ENCODE measurements around the gene GAST. TPM values are rescaled to one million over a fixed set of nuclear protein-coding genes. Genes with fewer than 3 reads are reported as not detected.
A peak's percentile ranks its signal among the peaks of the same experiment; 100 is the strongest.

Gene GAST
- total and polyA plus RNA-seq, 2 of the 13 experiments (the other 11 are each of a cell fraction or from before 2014, with no cell fraction given) = 0.32 to 0.42 TPM

DNA sequence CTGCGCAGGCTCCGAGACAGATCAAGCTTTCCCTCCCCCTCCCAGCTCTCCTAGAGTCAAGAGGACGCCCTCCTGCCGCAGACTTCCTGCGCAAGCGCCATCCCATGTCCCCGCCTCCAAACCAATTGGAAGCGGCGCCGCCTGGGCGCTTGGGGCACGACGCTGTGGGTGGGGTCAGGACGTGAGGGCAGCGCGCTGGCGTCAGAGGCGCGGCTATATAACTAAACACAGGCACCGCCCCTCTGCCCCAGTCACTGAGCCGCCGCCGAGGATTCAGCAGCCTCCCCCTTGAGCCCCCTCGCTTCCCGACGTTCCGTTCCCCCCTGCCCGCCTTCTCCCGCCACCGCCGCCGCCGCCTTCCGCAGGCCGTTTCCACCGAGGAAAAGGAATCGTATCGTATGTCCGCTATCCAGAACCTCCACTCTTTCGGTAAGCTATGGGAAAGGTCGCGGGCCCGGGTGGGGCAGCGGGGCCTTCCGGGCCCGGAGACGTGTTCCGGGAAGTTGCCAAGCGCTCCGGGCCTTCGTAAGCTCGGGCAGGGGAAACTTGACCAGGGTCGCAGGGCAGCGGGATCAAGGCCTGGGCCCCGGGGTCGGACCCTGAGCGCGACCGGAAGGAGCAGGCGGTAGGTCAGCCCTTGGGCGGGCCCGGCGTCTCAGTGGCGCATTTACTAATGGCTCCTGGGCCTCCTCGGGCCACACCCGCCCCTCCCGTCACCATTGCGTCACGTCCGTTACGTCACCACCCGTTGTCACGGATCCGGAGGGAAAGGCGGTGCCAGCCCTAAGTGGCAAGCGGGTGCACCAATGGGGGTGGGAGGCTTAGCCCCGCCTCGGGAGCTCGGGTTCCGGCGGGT lies 23.3 kb upstream of the GAST start, which contains the start of gene EIF1 (continued):
- TF ChIP-seq ZFP36L2 (CRISPR knock-in tag; IDR thresholded peaks at IDR 0.05) = 0 out of 2 replicates have a peak, but pooled peaks have one; percentile 18
- peak; percentile 29; the same call in 1 of the 2 replicates for TF ChIP-seq EEA1 (CRISPR knock-in tag; IDR thresholded peaks at IDR 0.05; ENCODE audit: borderline replicate concordance)
- TF ChIP-seq, protein P1, sequence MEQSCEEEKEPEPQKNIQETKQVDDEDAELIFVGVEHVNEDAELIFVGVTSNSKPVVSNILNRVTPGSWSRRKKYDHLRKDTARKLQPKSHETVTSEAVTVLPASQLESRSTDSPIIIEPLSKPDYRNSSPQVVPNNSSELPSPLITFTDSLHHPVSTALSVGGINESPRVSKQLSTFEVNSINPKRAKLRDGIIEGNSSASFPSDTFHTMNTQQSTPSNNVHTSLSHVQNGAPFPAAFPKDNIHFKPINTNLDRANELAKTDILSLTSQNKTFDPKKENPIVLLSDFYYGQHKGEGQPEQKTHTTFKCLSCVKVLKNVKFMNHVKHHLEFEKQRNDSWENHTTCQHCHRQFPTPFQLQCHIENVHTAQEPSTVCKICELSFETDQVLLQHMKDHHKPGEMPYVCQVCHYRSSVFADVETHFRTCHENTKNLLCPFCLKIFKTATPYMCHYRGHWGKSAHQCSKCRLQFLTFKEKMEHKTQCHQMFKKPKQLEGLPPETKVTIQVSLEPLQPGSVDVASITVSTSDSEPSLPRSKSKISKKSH (CRISPR knock-in tag; IDR thresholded peaks at IDR 0.05; ENCODE audit: borderline replicate concordance) = peak; percentile 98
- TF ChIP-seq AGO2 (optimal IDR thresholded peaks at IDR 0.05; ENCODE audit: low read depth, low read length) = peak; percentile 100
- TF ChIP-seq ARNTL (CRISPR knock-in tag; IDR thresholded peaks at IDR 0.05) = peak; percentile 78
- TF ChIP-seq PHF20 (CRISPR knock-in tag; IDR thresholded peaks at IDR 0.05) = peak; percentile 84
- peak; percentile 99 for TF ChIP-seq ZNF788 (CRISPR knock-in tag; IDR thresholded peaks at IDR 0.05; ENCODE audit: borderline replicate concordance)
- peak; percentile 97 for TF ChIP-seq ZNF761 (CRISPR knock-in tag; conservative IDR thresholded peaks at IDR 0.05)
- peak; percentile 56; the same call in 1 of the 2 replicates for TF ChIP-seq TGIF2 (CRISPR knock-in tag; IDR thresholded peaks at IDR 0.05)
- peak; percentile 59; the same call in 1 of the 2 replicates for TF ChIP-seq ZNF614 (CRISPR knock-in tag; IDR thresholded peaks at IDR 0.05; ENCODE audit: borderline replicate concordance)
- no peak for TF ChIP-seq CHD4 (IDR thresholded peaks at IDR 0.05; ENCODE audit: borderline replicate concordance, low read length)
- peak; percentile 50; the same call in 1 of the 2 replicates for TF ChIP-seq ZNF777 (CRISPR knock-in tag; IDR thresholded peaks at IDR 0.05)
- peak; percentile 91 for TF ChIP-seq ZNF337 (CRISPR knock-in tag; IDR thresholded peaks at IDR 0.05; ENCODE audit: borderline replicate concordance, low read depth)
- TF ChIP-seq REXO4 (CRISPR knock-in tag; IDR thresholded peaks at IDR 0.05; ENCODE audit: borderline replicate concordance) = no peak
- TF ChIP-seq ELF3 (CRISPR knock-in tag; IDR thresholded peaks at IDR 0.05) = peak; percentile 57; the same call in 1 of the 2 replicates
- peak; percentile 94 for TF ChIP-seq ZNF317 (CRISPR knock-in tag; IDR thresholded peaks at IDR 0.05)
- peak; percentile 2 for TF ChIP-seq NFE2L2 (IDR thresholded peaks at IDR 0.05; ENCODE audit: low read length)
- TF ChIP-seq, protein P2, sequence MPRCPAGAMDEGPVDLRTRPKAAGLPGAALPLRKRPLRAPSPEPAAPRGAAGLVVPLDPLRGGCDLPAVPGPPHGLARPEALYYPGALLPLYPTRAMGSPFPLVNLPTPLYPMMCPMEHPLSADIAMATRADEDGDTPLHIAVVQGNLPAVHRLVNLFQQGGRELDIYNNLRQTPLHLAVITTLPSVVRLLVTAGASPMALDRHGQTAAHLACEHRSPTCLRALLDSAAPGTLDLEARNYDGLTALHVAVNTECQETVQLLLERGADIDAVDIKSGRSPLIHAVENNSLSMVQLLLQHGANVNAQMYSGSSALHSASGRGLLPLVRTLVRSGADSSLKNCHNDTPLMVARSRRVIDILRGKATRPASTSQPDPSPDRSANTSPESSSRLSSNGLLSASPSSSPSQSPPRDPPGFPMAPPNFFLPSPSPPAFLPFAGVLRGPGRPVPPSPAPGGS (CRISPR knock-in tag; IDR thresholded peaks at IDR 0.05) = peak; percentile 71; the same call in 1 of the 2 replicates
- TF ChIP-seq ZNF572 (CRISPR knock-in tag; IDR thresholded peaks at IDR 0.05) = no peak; the same call in 1 of the 2 replicates
- peak; percentile 100 for TF ChIP-seq CEBPG (CRISPR knock-in tag; IDR thresholded peaks at IDR 0.05)
- 0 out of 2 replicates have a peak, but pooled peaks have one; percentile 46 for TF ChIP-seq BRCA1 (CRISPR knock-in tag; IDR thresholded peaks at IDR 0.05)
- TF ChIP-seq, protein P3, sequence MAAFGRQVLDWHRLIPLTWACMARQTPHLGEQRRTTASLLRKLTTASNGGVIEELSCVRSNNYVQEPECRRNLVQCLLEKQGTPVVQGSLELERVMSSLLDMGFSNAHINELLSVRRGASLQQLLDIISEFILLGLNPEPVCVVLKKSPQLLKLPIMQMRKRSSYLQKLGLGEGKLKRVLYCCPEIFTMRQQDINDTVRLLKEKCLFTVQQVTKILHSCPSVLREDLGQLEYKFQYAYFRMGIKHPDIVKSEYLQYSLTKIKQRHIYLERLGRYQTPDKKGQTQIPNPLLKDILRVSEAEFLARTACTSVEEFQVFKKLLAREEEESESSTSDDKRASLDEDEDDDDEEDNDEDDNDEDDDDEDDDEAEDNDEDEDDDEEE (CRISPR knock-in tag; IDR thresholded peaks at IDR 0.05) = peak; percentile 95; the same call in 1 of the 2 replicates
- TF ChIP-seq MAFF (IDR thresholded peaks at IDR 0.05; ENCODE audit: low read depth, low read length) = no peak
- TF ChIP-seq SP1 (IDR thresholded peaks at IDR 0.05) = no peak
- peak; percentile 96 for TF ChIP-seq SP1 (CRISPR knock-in tag; IDR thresholded peaks at IDR 0.05)
- TF ChIP-seq NR2F1 (CRISPR knock-in tag; IDR thresholded peaks at IDR 0.05) = peak; percentile 4 to 86; a peak in 3 of 4 replicates

Measured in HepG2 (cell line).